Measurements from ENCODE around the gene MYEOV.

Gene MYEOV

DNA sequence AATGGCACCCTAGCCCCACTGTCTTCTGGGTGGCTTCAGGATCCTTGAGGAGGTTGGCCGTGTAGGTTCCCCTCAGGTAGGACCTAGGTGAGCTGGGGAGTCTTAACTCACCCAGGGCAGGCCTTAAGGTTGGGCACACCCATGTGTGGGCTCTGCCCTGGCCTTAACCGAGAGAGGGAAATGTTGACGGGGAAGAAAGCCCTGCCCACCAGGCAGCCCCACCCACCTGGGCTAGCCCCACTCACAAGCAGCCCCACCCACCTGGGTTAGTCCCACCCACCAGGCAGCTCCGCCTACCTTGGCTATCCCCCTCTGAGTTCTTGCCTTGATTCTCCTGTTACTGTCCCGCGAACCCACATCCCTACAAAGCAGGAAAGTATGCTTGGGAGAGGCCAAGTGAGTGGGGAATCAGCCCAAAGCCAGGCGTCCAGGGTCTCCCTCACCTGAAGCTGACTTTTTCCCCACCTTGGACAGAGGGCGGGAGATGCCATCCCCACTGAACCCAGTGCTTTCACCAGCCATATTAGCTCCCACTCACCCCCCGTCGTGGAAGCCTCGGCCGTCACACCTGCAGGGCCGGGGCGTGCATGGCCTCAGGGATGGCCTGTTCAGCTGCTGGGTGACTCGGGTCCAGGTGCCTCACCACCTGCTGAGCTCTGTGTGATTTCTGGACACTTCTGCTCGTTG is at the start of gene MYEOV:
Gene MYEOV (plus strand): TSS at position 337 of the 687 bp plus-strand sequence. CDS start 1,200 bp downstream, outside the sequence.
- peak within 1 kb of the TSS; percentile 33 for H3K27ac ChIP-seq
- no peak for DNase-seq (ENCODE audit: low read depth, low spot score)

DNA sequence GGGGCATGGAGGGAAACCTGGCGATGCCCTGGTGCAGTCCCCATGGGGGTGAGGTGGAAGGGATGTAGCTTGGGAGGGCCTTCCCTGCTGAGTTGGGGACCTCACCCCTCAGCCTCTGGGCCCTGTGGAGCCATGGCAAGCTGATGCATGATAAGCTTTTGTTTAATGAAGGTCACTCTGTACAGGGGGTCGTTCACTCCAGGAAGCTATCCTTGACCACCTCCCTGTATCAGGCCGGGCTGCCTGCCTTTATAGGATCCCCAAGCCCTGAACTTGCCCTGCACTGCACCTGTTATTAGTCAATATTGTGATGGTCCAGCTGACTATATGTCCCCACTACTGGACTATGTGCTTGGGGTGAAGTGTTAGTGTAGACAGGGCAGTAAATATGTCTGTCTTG is 49.7 kb upstream of the MYEOV start:
- no peak overlapping the region for H3K27ac ChIP-seq
- DNase-seq (ENCODE audit: low read depth, low spot score): no peak

DNA sequence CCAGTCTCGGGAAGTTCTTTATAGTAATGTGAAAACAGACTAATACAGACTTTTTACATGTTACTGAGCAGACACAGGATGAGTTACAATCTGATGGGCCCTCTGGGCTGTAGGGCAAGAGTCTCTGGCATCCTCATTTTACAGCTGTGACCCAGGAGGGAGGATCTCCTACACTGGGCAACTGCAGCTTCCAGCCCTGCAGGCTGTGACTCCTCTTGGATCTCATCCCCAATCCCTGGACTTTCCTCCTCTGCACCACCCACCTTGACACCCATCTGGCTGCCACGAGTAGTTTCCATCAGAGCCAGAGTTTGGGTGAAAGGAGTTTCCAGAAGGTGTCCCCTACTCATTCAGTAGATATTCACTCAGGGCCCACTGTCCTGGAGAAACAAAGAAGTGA is 48.9 kb upstream of the MYEOV start:
- no peak for DNase-seq (ENCODE audit: low read depth, low spot score)
- H3K27ac ChIP-seq: no peak overlapping the region

DNA sequence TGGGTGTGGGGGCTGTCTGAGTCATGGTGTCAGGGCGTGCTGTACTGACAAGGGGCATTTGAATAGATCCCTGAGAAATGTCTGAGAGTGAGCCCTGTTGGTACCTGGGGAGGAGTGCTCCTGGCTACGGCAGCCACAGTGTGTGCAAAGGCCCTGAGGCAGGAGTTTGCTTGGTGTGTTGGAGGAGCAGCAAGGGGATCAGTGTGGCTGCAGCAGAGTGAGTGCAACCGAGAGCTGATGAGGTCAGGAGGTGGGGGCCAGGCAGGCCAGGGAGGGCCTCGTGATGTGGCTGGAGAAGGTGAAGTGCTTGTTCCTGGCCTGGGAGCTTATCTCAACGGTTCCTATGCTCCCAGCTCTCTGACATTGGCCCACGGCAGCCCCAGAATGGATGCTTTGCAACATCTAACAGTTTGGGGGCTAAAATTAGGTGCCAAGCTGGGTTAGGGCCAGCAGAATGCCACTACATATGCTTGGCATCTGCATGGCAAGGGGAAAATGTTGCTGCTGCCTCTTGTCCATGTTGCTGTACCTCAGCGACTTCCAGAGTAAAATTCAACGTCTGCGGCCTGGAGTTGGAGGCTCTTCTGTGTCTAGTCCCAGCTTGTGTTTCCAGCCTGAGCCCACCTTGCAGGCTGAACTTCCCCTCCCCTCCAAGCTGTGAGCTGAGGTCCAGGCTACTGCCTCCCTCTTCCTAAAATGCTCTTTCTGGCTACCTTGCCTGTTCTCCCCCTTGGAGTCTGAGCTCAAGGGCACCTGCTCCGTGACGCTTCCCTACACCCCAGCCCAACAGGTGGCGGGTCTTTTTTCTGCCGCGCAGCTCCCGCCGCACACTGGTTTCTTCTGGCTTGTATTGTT is 48.2 kb upstream of the MYEOV start:
- DNase-seq (ENCODE audit: low read depth, low spot score): no peak
- H3K27ac ChIP-seq: no peak overlapping the region

DNA sequence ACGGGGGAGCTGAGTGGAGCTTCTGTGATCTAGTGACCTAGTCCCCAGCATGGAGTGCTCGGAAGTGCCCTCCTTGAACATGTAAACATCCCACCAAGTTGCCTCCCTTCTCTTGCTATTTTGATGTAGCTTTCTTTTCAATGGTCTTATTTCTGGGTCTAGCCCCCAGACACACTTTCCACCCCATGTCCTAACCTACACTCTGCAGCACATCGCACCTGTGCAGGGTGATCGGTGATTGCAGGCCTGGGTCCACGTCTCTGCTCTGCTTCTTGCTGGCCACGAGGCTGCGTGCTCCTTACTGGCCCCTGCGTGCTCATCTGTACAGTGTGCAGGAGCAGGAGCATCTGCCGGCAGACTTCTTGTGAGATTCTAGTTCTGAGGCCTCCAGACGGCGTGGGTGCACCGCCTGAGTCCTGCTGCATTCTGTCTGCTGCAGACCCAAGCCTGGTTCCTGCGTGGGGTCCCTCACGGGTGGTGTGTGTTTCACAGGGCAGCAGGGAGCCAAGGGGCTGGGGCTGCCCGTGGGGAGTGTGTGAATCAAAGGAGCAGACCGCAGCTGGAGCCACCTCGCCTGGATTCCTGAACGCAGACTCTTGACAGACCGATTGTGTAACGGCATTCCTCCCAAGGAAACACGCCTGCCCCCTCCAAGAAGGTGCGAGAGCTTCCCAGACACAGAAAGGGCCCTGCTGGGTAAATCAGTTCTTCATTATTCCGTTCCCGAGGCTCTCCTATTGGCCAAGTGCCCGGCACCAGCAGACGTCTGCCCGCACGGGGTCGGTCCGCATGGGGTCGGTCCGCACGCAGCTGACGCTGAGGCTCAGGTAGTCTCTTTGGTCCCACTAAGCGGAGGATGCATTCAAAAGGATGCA is 44.4 kb upstream of the MYEOV start:
- no peak overlapping the region for H3K27ac ChIP-seq
- DNase-seq (ENCODE audit: low read depth, low spot score): no peak

DNA sequence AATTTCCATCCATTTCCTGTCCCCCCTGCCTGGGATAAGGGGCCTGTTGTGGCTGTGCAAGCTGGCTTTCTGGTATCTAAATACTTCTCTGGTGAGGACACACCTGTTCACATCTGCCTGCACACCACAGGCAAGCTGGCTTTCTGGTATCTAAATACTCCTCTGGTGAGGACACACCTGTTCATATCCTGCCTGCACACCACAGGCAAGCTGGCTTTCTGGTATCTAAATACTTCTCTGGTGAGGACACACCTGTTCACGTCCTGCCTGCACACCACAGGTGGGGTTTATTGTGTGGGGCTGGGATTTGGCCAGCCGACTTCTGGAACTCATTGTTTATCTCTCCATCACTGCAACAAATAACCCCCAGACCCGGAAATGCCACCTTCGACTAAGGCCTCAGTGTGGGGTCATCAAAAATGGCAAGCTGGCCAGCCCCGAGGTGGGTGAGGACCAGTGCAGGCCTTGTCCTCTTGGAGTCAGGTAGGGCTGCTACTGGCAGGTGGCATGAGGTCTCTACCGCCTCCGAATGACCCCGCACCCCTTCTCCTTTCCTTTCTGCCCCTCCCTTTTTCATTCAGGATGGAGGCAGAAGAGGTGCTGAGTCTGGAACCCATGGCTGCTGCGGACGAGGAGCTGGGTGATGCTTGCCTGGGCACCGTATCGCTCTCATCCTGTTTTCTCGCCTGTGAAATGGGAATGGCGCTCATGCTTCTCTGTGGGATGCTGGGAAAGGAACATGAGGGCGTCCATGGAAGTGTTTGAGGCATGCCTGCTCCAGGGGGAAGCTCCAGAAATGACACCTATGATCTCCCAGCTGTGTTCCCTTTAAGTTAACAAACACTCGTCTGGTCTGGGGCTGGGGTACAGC is 43.5 kb upstream of the MYEOV start:
- no peak overlapping the region for H3K27ac ChIP-seq
- no peak for DNase-seq (ENCODE audit: low read depth, low spot score)

DNA sequence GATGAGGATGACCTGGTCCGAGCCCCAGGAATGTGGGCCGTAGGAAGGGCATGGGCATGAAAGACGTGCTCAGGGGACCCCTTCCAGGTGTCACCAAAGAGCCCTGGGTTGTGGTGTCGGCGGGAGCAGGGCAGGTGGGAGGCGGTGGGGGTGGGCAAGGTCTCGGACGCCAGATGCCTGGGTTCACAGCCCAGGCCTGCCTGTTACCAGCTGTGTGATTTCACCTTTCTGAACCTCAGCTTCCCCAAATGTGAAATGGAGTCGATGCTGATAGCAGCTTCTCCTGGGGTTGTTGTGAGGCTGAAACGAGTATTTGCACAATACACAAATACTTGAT is 42.9 kb upstream of the MYEOV start:
- DNase-seq (ENCODE audit: low read depth, low spot score): no peak
- no peak overlapping the region for H3K27ac ChIP-seq

DNA sequence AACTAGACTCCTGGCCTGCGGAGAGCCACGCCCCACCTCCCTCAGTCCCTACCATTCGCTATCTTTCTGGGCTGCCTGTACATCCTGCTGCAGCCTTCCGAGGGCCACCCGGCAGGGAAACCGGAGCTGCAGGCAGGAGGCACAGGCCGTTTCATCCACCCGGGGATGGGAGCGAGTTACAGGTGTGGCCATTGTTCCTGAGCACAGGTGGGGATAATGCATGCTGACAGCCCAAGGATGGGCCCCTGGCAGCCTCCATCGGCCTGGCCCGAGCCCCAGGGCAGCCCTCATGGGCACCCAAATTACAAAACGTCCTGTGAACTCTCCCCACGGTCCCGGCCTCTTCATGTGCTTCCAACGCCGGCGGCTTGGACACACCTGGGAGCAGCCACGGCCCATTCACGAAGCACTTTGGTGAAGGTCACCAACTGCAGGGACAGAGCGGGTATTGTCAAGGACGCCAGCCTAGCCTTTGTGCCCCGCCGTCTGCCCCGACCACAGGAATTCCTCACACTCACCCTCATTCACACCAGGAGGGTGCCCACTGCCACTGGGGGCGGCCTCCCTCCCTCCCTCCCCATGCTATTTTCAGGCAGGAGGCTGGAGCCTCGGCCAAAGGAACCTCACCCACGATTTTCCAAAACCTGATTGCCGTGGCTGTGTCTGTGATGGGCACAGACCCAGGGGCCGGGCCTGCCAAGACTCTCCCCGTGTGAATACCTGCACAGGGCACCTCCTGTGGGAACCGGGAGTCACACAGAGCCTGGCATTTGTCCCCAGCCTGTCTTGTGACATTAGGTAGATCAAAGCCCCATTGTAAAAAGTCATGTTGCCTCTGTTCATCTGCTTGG is 42.1 kb upstream of the MYEOV start:
- DNase-seq (ENCODE audit: low read depth, low spot score): no peak
- peak overlapping the region; percentile 73 for H3K27ac ChIP-seq

DNA sequence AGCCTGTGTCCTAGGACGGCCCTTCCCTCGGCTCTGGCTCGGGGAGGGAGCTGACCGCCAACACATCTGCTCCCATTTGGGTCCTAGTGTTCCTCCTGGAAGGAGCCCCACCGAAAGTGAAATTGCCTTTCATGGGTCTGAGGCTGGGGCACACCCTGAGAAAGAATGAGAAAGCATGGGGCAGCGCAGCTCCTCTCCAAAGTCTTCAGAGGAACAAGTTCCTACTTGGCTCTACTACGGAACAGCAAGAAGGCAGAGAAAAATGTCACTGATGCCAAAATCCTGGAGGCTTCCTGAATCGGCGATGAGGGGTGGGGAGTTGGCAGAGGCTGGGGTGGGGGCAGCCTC is 41.5 kb upstream of the MYEOV start:
- peak overlapping the region; percentile 73 for H3K27ac ChIP-seq

DNA sequence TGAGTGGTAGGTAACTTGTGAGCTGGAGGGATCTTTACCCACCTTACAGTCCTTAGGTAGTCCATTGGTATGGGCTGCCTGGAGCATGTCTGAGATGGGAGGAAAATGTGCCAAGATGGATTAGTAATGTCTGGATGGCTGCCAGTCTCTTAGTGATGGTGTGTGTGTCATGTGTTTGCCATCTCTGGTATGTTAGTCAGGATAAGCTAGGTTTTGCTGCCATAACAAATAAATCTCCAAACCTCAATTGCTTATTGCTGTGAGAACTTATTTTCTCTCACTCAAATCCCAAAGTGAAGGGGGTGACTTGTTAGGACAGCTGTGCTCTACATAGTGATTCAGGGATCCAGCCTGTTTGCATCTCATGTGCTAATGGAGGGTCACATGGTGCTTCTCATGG is 40.9 kb upstream of the MYEOV start:
- H3K27ac ChIP-seq: peak overlapping the region; percentile 73
- peak; percentile 73 for DNase-seq (ENCODE audit: low read depth, low spot score)

More for the DNA sequence above, 41.5 kb upstream of the MYEOV start:
- DNase-seq (ENCODE audit: low read depth, low spot score): no peak

DNA sequence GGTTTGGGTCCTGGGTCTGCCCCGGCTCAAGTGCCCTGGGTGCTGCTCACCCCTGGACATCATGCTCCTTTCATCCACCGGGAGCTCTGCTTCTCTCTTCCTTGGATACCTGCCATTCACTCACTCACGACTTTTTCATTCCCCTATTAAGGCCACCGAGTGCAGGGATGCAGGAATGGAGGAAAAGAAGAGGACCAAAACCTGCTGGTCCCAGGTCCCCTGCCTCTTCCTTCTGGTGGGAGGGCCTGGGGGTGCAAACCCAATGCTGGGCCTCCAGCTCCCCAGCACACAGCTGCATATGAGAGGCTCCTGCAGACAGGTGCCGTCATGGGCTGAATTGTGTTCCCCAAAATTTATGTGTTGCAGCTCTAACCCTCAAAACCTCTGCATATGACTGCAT is 36.8 kb upstream of the MYEOV start:
- DNase-seq (ENCODE audit: low read depth, low spot score): no peak
- no peak overlapping the region for H3K27ac ChIP-seq

DNA sequence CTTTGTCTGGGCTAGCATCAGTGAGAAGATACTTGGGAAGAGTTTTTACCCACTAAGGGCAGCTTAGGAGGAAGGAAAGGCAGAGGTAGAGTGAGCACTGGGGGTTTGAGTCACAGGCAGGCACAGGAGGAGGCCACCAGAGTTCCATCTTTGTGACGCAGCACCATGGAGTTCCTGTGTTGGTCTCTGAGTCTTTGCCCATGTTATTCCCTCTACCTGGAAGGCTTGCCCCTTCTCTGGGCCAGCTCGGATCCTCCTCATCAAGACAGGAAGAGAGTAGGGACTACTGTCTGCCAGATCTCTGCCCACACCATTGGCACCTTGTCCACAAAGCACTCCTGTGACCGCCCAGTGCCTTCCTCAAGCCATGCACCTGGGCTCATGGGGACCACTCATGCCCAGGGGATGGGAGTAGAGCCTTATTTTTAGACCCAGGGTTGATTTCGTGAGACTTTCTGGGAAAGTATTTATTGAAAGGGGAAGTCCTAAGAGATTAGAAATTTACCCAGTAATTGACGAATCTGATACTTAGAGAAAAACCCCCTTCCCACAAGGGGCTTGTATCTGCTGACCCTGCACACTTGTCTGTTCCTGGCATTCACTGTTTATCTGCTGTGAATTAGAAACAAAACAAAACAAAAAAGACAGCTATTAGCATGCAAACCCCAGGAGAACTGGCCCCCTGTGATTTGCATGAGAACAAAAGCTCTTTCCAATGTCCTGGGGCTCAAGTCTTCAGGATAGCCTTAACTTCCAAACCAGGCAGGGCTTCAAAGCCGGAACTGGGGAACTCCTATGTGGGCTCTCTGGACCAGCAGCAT is 35.9 kb upstream of the MYEOV start:
- no peak for DNase-seq (ENCODE audit: low read depth, low spot score)
- no peak overlapping the region for H3K27ac ChIP-seq

DNA sequence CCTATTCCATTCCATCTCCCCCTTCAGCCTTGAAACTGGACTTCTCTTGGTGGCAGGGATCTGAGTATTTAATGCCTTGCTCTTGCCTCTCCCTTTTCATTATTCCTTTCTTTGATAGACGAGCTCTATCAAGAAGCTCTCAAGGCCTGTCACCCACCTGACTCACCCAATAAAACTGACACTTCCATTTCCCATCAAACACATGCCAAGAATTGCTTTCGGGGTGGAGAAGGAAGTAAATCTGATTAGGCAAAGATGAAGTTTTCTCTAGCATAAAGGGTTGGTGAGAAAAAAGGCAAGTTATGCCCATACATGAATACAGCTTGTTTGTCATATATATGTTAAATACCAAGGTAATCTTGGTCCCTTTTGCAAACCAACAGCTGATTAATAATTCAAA is 34.9 kb upstream of the MYEOV start:
- H3K27ac ChIP-seq: peak overlapping the region; percentile 49
- DNase-seq (ENCODE audit: low read depth, low spot score): peak; percentile 66

DNA sequence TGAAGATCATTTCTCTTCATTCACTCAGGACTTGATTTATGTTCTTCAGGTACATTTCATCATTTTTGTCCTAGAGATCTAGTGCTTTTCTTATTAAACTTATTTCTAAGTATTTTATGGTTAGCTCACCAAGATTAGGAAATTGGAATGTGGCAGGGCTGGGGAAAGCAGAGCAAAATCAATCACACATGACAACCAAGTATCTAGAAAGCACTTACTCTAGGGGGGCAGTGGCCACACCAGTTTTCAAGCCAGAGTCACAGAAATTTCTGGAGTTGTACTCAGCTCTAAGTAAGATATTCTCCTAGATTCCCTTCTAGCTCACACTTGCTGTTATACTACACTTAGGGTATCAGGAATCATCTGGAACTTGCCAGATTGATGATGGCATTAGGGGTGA is 33.3 kb upstream of the MYEOV start:
- H3K27ac ChIP-seq: no peak overlapping the region
- no peak for DNase-seq (ENCODE audit: low read depth, low spot score)

DNA sequence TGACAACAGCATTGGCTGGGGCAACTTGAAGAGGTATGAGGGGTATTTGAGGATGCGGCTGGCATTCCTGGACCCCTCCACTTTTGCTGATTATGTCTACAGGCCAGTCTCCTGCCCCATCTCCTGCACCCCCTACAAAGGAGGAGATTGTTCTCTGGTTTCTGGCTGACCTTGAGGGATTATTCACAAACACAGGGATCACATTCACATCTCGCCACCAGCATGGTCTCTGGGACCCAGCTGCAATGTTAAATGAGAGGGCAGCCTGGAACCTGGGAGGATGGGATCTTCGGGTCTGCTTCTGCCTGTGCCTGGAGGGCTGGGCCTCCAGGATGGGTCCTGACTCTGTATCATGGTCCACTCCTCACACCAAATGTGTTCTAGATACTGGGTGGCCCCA is 32.8 kb upstream of the MYEOV start:
- no peak overlapping the region for H3K27ac ChIP-seq
- DNase-seq (ENCODE audit: low read depth, low spot score): no peak

DNA sequence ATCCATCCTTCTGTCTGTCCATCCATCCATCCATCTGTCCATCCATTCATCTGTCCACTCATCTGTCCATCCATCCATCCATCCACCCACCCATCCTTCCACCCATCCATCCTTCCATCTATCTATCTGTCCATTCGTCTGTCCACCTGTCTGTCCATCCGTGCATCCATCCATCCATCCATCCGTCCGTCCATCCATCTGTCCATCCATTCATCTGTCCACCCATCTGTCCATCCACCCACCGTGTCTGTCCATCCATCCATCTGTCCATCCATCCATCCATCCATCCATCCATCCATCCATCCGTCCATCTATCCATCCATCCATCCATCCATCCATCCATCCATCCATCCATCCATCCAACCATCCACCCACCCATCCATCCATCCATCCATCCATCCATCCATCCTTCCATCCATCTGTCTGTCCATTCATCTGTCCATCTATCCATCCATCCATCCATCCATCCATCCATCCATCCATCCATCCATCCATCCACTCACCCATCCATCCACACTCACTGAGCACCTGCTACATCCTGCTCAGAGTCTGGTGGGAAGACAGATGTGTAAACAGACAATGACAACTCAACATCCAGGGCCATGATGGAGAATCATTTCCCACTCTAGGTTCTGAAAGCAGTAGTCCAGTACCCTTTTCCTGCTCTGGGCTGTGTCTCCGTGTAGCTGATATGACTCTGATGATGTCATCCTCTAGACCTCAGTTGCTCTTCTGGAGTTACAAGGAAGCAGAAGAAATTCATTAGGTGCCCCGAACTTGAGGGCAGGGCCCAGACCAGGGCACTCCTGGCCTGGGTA is 30.8 kb upstream of the MYEOV start:
- DNase-seq (ENCODE audit: low read depth, low spot score): no peak
- H3K27ac ChIP-seq: no peak overlapping the region

DNA sequence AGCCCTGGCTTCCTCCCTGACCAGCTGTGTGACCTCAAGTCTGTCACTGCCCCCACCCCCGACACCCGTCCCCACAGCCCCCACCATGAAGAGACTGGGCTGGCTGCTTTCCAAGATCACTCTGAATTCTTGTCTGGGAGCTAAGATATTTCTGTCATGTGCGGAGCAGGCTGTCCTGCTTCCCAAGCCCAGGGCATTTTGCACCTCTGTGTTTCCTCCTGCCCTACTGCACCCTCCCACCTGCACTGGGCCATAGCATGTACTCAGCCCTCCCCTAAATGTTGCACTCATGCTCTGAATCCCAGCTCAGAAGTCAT is 30.3 kb upstream of the MYEOV start:
- DNase-seq (ENCODE audit: low read depth, low spot score): no peak
- no peak overlapping the region for H3K27ac ChIP-seq

DNA sequence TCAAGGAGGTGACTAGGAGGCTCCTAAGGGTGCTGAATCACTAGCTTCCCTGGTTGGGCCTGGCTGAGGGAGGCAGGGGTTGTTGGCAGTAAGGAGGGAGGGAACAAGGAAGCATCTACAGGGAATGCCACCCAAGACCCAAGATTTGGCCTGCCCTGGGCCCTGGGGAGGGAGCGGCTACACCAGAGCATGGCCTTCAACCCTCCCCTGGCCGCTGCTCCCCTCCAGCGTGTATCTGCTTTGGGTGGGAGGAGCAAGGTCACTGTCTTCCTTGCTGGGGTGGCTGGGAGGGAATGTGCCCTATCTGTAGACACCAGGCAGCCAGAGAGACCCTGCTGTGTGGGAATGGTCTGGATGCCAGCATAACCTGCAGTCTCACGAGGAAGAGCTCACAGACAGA is 29.5 kb upstream of the MYEOV start:
- no peak for DNase-seq (ENCODE audit: low read depth, low spot score)
- H3K27ac ChIP-seq: no peak overlapping the region
